GM21381 (cell line): Measurements from ENCODE around the gene SLBP.
"Not testable (repeated sequence)": the region's sequence is repeated elsewhere in the genome, so short reads cannot be mapped to it uniquely, and the experiment has no call there.

Experiments
- ATAC-seq: cut with Tn5 transposase; IDR thresholded peaks from one replicate; pipeline ENCODE4 v1.9.1; 2021; ENCODE audit warnings: mild to moderate bottlenecking, moderate library complexity; ENCODE audit not compliant: unreplicated experiment

Gene SLBP

DNA sequence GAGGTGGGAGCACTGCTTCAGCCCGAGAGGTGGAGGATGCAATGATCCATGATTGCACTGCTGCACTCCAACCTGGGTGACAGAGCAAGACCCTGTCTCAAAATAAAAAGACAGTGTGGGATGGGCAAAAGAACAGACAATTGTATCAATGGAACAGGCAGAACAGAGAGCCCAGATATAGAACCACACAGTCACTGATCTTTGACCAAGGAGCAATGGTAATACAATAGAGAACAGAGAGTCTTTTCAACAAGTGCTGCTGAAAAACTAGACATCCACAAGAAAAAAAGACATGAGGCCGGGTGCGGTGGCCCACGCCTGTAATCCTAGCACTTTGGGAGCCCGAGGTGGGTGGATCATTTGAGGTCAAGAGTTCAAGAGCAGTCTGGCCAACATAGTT lies 33.9 kb downstream of the SLBP start:
- no peak for ATAC-seq

DNA sequence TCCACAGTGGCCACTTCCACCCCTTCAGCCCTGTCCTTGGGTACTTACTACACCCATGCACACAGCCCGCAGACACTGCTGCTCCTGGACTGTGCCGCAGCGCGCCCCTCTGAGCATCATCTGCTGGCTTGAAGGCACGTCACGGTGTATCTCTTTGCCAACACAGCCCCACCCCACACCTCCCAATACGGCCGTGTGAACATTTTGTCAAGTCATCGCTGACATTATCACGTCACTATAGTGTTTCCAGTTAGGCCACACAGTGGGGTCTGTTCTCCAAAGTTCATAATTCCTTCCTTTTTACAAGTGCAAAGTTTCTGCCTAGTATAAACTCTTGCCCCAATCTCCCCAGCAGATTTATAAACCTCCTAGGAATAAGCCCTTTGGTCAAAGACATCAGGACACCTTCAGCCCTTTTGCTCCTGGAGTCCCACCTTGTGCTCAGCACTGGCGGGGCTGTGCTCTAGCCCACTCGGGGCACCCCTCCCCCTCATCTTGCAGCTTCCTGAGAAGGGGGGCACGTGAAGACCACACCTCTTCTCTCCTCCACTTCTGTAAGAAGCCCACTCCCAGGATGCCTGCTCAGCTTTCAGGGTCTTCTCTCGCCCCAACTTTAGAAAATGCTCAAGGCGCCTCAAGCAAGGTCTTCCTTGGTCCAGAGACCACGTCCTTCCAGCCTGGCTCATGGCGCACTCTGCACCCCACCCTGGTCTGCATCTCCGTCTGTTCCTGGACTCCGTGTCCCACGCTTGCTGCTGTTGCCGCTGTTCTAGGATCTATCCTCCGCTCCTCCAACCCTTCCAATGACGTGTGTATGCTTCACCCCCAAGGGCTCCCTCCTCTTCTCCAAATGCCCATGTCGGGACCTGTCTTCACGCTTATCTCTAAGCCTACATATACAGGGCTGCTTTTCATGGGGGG lies 35.3 kb downstream of the SLBP start:
- ATAC-seq: no peak

DNA sequence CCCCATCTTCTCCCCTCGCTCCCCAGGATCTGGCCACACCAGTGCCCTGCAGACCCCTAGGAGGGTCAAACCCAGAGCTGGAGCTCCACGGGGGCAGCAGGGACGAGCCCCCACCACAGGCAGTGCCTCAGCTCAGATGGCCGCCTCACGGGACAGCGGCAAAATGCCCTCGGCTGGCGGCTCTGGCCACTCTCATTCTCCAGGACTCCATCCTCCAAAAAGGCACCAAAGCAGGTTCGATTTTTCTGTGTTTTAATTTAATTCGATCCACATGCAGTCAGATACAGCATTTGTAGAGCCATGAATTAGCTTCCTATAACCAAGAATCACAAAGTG lies 36.3 kb downstream of the SLBP start:
- ATAC-seq: no peak

DNA sequence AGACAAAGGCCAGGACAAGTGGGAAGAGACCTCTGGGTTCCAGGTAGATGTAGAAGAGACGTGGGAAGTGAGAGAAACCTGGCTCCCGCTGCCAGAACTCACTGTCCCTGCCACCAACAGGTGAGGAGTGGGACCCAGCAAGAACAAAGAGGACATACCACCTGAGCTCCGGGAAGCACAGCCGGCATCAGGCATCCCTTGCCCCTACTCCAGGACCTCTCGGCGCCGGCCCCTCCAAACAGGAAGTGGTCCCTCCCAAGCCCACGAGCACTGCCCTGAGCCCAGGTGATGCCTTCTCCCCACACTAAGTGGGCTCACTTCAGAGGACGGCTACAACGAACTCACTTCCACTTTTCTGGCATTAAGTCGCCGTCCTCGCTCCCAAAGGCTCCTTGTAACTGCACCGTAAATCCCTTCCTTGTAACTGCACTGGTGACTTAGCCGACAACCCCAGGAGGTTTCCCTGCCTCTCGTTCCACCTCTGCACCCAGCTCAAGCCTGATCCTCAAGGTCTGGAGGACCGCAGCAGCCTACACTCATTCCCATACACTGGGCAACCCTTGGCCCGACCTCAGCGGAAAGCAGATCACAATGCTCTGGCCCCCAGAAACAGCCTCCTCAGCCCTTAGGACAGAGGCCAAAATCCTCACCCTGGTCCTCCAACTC lies 36.9 kb downstream of the SLBP start:
- no peak for ATAC-seq

DNA sequence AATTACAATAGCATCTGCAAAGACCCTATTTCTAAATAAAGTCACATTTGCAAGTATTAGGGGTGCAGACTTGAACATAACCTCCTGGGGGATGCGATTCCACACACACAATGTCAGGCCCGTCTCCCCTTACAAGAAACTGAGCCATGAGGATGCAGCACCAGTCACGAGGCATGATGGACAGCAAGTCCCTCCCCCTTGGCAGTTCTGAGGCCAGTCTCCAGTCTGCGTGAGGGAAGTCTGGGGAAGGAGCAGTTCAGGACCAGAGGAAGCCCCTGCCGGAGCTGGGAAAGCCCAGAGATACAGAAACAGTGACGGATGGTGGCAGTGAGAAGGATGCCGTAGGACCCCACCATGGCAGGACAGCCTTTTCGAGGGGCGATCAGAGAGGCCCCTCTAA lies 37.4 kb downstream of the SLBP start:
- ATAC-seq: no peak

DNA sequence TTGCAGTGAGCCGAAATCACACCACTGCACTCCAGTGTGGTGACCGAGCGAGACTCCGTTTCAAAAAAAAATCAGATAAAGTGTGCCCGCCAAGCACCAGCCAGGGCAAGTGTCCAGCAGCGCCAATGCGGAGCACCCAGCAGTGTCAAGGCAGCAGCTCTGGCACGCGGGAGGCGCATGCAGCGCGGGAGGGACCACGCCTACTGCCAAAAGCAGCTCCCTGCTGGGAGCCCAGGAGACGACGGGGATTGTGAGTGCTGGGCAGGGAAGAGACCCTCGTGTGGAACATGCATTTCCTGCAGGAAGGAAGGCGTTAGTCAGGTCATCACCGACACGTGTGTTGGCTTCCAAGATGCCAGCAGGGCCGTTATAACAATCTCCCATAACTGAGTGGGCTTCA lies 38.4 kb downstream of the SLBP start:
- no peak for ATAC-seq

DNA sequence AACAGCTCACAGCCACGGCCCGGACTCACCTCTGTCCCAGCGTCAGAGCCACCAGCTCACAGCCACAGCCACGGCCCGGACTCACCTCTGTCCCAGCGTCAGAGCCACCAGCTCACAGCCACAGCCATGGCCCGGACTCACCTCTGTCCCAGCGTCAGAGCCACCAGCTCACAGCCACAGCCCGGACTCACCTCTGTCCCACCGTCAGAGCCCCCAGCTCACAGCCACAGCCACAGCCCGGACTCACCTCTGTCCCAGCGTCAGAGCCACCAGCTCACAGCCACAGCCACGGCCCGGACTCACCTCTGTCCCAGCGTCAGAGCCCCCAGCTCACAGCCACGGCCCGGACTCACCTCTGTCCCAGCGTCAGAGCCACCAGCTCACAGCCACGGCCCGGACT lies 41.1 kb downstream of the SLBP start:
- ATAC-seq: not testable (repeated sequence)

DNA sequence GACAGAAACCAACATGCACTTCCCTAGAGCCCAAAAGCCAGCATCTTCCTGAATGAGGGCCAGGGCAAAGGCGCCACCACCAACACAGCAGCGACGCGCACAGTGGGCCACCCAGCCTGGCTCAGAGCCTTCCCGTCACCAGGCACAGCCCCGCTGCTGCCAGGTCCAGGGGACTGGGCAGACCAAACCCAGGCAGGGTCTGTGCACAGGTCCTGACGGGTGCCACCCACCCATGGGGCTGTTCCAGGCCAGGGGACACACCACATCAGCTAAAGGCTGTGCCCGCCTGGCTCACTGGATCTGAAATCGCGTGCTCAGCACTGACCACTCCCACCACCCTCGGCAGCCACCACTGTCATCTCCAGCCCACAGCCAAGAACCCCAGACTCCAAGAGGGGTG lies 41.8 kb downstream of the SLBP start:
- ATAC-seq: no peak

DNA sequence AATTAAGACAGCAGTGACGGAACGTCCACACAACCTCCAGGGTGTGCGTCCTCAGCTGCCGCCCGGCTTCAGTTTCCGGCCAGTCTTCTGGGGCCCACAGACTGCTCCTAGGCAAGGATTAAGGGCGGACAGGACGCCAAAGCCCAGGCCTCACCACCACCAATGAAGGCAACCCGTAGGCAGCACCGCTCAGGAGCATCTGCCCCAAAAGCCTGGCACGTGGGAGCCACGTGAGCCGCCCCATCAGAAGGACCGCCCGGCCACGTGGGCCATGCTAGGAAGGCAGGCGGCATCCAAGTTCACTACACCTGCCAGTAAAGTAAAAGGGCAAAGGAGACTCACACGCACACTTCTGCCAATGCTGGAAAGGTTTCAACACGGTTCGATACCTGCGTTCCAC lies 42.3 kb downstream of the SLBP start:
- no peak for ATAC-seq

DNA sequence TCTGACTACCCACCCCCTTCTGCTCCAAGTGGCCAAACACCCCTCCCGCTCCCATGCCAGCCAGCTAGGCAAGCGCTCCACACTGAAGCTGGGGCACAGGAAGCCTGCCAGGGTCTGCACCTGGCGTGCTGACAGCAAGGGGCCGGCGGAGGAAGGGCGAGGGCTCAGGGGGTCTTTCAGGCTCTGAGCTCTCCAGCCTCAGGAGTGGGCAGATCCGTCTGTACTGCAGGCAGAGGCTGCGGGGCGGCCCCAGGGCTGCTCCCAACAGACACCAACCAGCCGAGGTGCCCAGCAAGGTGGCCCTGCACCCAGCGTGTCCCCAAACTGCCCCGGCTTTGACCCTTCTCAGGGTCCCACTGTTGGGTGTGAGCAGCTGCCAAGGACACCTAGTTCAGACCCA lies 42.8 kb downstream of the SLBP start:
- ATAC-seq: no peak

DNA sequence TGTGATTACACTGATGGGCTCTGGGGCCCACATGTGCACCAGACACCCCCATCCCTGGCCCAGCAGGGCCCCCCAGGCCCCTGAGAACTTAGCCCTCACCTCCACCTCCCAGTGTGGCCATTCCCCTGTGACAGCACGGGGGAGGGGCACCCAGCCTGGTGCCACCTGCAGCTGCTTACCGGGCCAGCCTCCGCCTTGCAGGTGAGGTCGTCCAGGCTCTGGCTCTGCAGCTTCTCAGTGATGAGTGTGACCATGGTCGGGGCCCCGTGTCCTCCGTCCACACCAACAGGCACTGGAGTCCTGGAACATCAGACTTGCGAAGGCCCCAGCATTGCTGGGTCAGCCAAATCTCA lies 43.7 kb downstream of the SLBP start:
- ATAC-seq: no peak

DNA sequence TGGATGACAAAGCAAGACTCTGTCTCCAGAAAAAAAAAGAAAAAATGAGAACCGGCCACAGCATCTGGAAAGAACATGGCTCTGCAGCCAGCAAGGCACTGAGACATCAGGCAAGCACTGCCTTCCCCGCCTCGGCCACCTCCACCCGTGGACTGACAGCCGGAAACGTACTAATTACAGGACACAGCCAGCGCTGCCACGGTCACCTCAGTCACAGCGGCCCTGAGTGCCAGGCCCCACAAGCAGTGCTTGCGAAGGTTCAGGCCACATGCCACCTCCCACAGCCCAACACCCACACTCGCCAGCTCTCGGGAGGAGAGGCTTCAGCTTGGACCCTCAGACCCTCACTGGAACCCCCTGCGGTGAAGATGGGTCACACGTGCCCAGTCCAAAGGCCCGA lies 44.8 kb downstream of the SLBP start:
- ATAC-seq: no peak

DNA sequence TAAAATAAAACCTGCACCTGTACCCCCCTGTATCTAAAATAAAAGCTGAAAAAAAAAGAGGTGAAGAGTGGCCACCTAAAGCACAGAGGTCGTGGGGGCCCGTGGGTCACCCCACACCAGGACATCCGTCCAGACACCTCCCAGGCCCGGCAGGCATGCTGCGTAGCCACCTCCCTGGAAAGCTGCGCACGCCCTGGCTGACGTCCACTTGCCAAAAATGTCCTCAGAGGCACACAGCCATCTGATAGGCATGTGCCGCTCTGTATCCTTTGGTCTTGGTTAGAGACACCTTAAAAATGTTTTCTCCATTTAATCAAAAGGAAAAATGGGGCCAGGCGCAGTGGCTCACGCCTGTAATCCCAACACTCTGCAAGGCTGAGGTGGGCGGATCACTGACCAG lies 45.7 kb downstream of the SLBP start:
- no peak for ATAC-seq

DNA sequence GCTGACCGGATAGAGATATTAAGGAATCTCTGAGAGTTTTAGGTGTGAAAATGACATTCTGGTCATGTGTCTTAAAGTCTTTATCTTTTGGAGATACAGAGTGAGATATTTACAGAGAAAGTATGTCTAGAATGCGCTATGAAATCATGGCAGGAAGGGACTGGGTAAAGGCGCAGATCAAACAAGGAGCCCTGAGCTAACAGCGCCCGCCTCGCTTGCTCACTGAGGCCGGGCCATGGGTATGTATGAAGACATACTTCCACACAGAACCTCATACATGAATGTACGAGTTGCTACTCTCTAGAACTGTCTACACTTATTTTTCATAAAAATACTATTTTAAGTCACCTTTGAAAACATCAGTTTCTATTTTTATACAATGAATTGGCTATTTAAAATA lies 48.0 kb downstream of the SLBP start:
- ATAC-seq: no peak

DNA sequence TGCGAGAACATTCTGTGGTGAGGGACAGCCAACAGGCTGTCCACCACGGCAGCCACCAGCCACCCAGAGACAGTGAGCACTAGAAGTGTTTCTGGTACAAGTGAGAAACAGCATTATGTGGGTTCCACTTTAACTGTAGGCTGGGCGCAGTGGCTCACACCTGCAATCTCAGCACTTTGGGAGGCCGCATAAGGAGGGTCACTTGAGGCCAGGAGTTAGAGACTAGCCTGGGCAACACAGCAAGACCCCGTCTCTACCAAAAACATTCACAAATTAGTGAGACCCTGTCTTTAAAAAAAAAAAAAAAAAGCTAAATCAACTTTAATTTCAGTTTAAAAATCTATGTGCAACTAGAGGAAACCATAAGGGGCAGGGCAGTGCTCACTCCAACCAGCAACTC lies 48.6 kb downstream of the SLBP start:
- ATAC-seq: no peak

DNA sequence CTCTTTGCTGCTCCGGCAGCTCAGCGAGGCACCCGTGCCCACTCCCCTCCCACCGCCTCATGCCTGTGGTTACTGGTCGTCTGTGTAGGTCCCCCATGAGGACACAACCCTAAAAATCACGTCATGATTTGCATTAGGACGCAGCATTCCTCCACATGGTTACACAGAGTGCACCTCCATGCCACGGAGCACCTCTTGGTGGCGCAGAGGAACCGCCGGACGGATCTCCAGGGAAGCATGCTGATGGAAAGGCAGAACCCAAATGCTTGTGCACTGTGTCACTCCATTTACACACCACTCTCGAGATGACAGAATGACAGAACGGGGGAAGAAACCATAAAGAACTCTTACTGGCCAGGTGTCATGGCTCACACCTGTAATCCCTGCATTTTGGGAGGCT lies 50.4 kb downstream of the SLBP start:
- no peak for ATAC-seq

DNA sequence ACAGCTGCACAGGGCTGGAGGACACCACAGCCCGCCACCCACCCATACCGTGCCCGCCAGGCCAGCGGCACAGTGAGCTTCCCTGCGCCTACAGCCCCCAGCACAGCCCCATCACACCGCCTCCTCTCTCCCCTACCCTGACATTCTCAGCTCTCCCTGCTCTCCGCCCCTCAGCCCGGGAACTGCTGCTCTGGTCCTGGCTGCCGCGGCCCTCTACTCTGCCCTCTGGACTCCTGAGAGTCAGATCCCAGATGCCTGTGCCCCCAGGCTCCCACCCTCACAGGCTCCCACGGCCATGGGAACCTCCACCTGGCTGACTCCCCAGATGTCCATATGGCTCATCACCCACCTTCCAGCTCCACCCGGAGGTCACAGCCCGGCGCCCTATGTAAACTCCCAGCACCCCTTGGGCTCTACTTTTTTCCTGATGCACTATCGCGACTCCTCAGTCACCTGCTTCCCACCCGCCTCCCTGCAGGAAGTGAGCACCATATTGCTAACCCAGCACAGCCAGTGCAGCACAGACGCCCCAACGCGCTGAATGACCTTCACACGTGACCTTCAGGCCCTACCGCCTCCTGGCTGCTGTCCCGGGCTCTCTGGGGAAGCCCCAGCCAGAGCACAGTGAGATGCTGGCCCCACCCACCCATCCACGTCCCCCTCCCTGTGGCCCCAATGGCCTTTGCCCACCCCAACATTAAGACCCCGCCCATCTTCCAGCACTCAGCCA lies 51.0 kb downstream of the SLBP start:
- ATAC-seq: no peak

DNA sequence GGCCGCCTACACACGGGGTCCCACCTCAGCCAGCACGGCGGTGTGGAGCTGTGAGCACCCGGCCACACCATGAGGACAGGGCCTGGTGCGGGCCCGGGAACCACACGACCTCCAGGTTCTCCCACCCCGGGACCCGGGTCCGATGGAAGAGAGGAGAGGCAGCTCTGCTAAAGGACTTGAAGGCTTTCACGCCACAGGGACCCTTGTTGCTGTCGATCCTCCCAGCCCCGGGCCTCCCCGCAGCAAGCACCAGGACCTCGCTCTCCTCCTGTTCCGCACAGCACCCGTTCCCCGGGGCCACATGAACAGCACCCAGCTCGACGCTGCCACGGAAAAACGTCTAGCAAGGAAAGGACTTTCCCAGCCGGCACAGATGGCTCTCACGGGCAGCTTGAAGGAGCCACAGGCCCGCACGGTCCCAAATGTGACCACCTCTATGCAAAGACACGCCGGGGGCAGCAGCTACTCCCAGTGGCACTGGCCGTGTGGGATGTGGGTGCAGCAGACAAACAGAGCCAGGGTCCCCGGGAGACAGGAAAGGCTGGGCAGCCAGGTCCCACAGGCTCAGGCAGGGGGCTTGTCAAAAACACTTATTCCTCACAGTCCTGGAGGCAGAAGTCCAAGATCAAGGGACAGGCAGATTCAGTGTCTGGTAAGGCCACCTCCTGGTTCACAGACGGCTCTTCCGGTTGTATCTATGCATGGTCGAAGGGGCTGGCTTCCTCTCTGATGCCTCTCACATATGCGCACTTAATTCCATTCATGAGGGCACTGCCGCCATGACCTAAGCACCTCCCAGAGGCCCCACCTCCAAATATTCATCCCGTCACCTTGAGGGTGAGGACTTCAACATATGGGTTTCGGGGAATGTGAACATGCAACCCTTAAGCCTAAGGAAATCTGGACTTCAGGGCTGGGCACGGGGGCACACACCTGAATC lies 52.7 kb downstream of the SLBP start:
- no peak for ATAC-seq

DNA sequence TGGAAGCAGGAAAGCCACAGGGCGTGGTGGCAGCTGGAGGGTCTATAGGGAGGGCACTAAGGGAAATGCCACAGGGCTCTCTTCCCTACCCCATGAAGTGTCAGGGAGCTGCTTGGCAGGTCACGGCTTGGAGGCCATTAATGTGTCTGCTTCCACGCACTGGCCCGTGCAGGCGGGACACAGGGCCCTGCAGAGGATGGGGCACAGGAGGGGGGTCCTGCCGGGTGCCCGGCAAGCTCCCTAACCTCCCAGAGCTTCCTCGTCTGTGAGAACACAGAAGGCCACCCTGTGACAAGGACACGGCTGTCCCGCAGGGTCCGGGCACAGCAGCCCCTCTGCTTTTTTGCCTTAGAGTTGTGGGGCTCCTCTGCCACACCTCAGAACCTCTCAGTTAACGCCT lies 53.5 kb downstream of the SLBP start:
- no peak for ATAC-seq

DNA sequence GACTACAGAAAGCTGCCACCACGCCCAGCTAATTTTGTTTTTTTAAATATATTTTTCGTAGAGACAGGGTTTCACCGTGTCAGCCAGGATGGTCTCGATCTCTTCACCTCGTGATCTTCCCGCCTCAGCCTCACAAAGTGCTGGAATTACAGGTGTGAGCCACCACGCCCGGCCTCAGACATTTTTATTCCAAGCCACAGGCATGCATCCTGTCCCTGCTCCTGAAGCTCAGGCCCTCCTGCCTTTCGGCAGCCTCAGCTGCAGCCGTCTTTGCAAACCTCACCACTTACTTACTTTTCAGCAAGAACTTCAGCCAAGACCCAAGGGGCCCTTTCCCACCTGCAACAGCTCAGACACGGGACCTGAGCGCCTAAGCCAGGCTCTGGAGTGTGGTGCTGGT lies 54.0 kb downstream of the SLBP start:
- ATAC-seq: no peak

DNA sequence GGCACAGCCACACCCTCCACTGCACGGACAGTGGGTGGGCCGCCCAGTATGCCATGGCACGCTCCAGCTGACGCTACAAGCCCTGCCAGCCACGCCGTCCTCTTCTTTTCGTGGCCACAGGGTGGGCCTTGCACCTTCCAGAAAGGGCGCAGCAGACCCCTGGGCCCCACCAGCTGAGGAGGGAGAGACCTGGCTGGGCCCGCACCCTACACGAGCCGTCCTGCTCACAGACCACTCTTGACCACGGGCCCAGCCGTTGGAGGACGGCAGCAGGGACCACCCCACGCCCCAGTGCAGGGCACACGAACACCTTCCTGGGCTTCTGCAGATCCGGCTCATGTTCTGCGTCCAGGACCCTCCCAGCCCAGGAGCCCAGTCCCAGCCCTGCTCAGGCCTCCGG lies 55.1 kb downstream of the SLBP start:
- ATAC-seq: no peak
